Right atrium auricular region (tissue), 2 donors: Measurements from ENCODE around the gene PITX2. TPM values are rescaled to one million over a fixed set of nuclear protein-coding genes. Genes with fewer than 3 reads are reported as not detected.

ENCODE experiments used
- DNase-seq: peaks from one replicate; pipeline ENCODE4 v3.0.0-alpha.2; 2019; ENCODE audit warnings: low spot score
- H3K27ac ChIP-seq, 2 donors: fragments of 200-600 bp; sonication (generic); 1 replicate in 1 of 2; 2 replicates in 1 of 2; pipeline ENCODE4 v1.5.1; 2016 to 2019
- H3K27me3 ChIP-seq, 2 donors: fragments of 200-600 bp; sonication (generic); one replicate each; pipeline versions ENCODE4 v1.5.1 to v1.6.0; 2017 to 2019
- H3K36me3 ChIP-seq: fragments of 200-600 bp; sonication (generic); one replicate; pipeline ENCODE4 v1.5.1; 2016
- H3K4me1 ChIP-seq, 2 donors: fragments of 200-600 bp; sonication (generic); one replicate each; pipeline versions ENCODE4 v1.5.1 to v1.6.0; 2017 to 2019
- H3K4me3 ChIP-seq, 2 donors: fragments of 200-600 bp; sonication (generic); 1 replicate in 1 of 2; 2 replicates in 1 of 2; pipeline ENCODE4 v1.5.1; 2017 to 2019; ENCODE audit warnings: mild to moderate bottlenecking in 1 of 2, moderate library complexity in 1 of 2
- H3K9me3 ChIP-seq, 2 donors: fragments of 200-600 bp; sonication (generic); one replicate each; pipeline ENCODE4 v1.5.1; 2019
- total RNA-seq, 2 donors: library from RNA; depleted of rRNA; stranded (reverse); fragments of >200 nt; gene quantifications; one replicate each; pipeline ENCODE4 v1.1.0, GENCODE V29; 2016
- TF ChIP-seq, protein P1 (sequence below), 2 donors: fragments of 200-600 bp; sonication (generic); IDR thresholded peaks; one replicate each; pipeline ENCODE4 v1.5.1; 2019; ENCODE audit warnings: antibody characterized with exemption in 2 of 2

PITX2 gene
- total RNA-seq, 2 donors from 2014 or later, result 0.24 to 25.4 TPM

DNA sequence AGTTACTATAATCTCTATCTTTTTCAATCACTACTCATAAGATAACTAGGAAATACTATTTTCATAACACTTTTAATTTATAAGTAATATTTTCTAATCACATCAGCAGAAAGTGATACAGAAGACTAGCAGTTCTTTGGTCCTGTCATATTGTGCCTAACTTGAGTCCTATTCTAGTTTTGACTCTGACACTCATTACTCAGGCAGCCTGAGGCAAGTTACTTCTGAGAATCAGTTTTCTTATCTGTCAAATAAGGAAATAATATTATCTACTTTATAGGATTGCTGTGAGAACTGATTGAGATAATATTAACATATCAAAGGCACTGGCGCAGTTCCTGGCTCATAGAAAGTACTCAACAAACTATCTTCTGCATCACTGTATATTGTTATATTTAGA is 17.8 kb downstream of the PITX2 start:
- Histone ChIP-seq H3K36me3 (no peaks in the 10 kb centered on the region), H3K4me1 (peaks cover 0 to under 1% of the 10 kb centered on the region in 2 donors), H3K9me3 (no peaks in the 10 kb centered on the region), H3K4me3 (no peak overlapping the region), H3K27me3 (no peaks in the 10 kb centered on the region), H3K27ac (no peak overlapping the region)
- DNase-seq, result no peak
- TF ChIP-seq, protein P1, sequence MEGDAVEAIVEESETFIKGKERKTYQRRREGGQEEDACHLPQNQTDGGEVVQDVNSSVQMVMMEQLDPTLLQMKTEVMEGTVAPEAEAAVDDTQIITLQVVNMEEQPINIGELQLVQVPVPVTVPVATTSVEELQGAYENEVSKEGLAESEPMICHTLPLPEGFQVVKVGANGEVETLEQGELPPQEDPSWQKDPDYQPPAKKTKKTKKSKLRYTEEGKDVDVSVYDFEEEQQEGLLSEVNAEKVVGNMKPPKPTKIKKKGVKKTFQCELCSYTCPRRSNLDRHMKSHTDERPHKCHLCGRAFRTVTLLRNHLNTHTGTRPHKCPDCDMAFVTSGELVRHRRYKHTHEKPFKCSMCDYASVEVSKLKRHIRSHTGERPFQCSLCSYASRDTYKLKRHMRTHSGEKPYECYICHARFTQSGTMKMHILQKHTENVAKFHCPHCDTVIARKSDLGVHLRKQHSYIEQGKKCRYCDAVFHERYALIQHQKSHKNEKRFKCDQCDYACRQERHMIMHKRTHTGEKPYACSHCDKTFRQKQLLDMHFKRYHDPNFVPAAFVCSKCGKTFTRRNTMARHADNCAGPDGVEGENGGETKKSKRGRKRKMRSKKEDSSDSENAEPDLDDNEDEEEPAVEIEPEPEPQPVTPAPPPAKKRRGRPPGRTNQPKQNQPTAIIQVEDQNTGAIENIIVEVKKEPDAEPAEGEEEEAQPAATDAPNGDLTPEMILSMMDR (IDR thresholded peaks at IDR 0.05), result no peak

- H3K36me3 ChIP-seq, result no peaks in the 10 kb centered on the region
- H3K4me1 ChIP-seq, result no peaks in the 10 kb centered on the region
- TF ChIP-seq, protein P1 (IDR thresholded peaks at IDR 0.05), result no peak
- peaks cover 0 to 4% of the 10 kb centered on the region in 2 donors for H3K9me3 ChIP-seq
- DNase-seq, result no peak
- H3K27ac ChIP-seq, result no peak overlapping the region
- H3K27me3 ChIP-seq, result no peaks in the 10 kb centered on the region
- no peak overlapping the region for H3K4me3 ChIP-seq
Measured at GRCh38 chr4:110602061-110602460, 20.8 kb downstream of the PITX2 start.

- no peaks in the 10 kb centered on the region for H3K27me3 ChIP-seq
- no peaks in the 10 kb centered on the region for H3K36me3 ChIP-seq
- peaks cover 0 to 18% of the 10 kb centered on the region in 2 donors for H3K9me3 ChIP-seq
- no peak overlapping the region for H3K4me3 ChIP-seq
- TF ChIP-seq, protein P1 (IDR thresholded peaks at IDR 0.05), result no peak
- DNase-seq, result no peak
- H3K27ac ChIP-seq, result no peak overlapping the region
- H3K4me1 ChIP-seq, result no peaks in the 10 kb centered on the region
Measured at GRCh38 chr4:110597582-110597981, 25.3 kb downstream of the PITX2 start.

DNA sequence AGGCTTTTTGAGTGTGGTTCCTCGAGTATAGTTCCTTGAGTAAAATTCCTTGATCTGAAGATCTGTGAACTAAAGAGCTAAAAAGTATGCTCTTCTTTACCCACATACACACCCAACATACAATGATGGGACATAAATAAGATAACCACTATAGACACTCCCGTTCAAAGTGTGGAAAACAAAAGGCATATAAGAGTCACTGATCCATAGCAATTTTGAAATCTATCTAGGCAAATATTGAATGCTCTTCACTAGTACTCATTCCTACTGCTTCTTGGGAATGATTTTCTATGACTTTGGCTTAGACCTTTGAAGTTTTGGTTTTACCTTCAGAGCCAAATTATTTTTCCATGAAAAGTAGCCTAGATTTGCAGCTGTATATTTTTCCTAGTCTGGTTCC is 26.4 kb downstream of the PITX2 start:
- no peaks in the 10 kb centered on the region for H3K36me3 ChIP-seq
- TF ChIP-seq, protein P1 (IDR thresholded peaks at IDR 0.05), result no peak
- H3K4me3 ChIP-seq, result no peak overlapping the region
- H3K27me3 ChIP-seq, result no peaks in the 10 kb centered on the region
- peaks cover 0 to 18% of the 10 kb centered on the region in 2 donors for H3K9me3 ChIP-seq
- H3K27ac ChIP-seq, result no peak overlapping the region
- no peaks in the 10 kb centered on the region for H3K4me1 ChIP-seq
- DNase-seq, result no peak

DNA sequence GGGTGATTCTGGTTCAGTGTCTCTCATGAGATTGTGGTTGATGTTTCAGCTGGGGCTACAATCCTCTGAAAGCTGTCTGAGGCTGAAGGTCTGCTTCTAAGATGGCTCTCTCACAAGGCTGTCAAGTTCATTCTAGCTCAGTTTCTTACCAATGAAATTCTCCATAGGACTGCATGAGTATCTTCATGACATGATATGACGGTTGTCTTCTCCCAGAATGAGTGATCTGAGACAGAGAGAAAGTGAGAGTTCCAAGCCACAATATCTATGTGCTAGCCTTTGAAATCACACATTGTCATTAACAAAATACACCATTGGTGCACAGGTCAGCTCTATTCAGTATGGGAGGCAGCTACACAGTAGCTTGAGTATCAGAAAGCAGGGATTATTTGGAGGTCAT is 27.3 kb downstream of the PITX2 start:
- Histone ChIP-seq H3K27ac (no peak overlapping the region), H3K36me3 (no peaks in the 10 kb centered on the region), H3K9me3 (peaks cover 0 to 18% of the 10 kb centered on the region in 2 donors), H3K27me3 (no peaks in the 10 kb centered on the region), H3K4me1 (no peaks in the 10 kb centered on the region), H3K4me3 (no peak overlapping the region)
- DNase-seq, result no peak
- TF ChIP-seq, protein P1 (IDR thresholded peaks at IDR 0.05), result no peak

DNA sequence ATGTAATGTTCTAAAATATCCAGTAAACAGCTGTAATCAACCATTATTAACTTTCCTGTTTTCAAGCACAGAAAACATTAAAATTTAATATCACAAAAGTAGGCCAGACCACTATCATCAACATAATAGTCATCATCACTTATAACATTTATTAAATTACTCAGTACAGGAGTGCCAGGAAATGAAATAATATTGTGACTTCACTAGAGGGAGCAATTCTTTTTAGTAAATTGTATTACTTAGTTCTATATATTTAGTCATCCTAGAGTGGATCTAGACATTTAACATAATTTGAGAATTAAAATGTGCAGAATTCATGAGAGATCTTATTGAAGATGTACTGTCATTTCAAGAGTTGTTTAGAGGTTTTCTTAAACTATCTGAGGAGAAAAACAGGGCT is 33.6 kb downstream of the PITX2 start:
- no peaks in the 10 kb centered on the region for H3K4me1 ChIP-seq

More for the DNA sequence above, 33.6 kb downstream of the PITX2 start:
- TF ChIP-seq, protein P1 (IDR thresholded peaks at IDR 0.05), result peak in 1 of 2 donors; percentile 38
- DNase-seq, result no peak
- Histone ChIP-seq H3K4me3 (no peak overlapping the region), H3K36me3 (no peaks in the 10 kb centered on the region), H3K27me3 (no peaks in the 10 kb centered on the region), H3K9me3 (no peaks in the 10 kb centered on the region), H3K27ac (no peak overlapping the region)
